NCI-H510A (cell line): ENCODE data around the gene RRP8.

ENCODE experiments used
- DNase-seq: peaks from one replicate; lab custom pipeline; 2025; lab: John Stamatoyannopoulos, UW

RRP8 gene

GRCh38 chr11:6599881-6600390 lies 3.5 kb downstream of the RRP8 start:
- no peak for DNase-seq

GRCh38 chr11:6599449-6599848 lies 4.0 kb downstream of the RRP8 start:
- DNase-seq = no peak

- DNase-seq = no peak
Observed at GRCh38 chr11:6598555-6598954, 4.9 kb downstream of the RRP8 start.

GRCh38 chr11:6596239-6596877 lies 7.1 kb downstream of the RRP8 start:
- no peak for DNase-seq

- no peak for DNase-seq
Observed at GRCh38 chr11:6594142-6594768, 9.2 kb downstream of the RRP8 start.

DNA sequence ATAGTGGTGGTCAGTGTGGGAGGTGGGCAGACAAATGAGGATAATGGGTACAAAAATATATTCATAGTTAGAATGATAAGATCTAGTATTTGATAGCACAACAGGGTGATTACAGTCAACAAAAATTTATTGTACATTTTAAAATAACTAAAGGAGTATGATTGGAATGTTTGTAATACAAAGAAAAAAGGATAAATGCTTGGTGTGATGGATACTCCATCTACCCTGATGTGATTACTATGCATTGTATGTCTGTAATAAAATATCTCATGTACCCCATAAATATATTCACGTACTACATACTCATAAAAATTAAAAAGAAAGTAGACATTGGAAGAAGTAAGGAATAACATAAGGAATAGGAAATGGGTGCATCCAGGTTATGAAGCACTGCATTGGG lies 15.4 kb downstream of the RRP8 start:
- DNase-seq = no peak

- peak; percentile 4 for DNase-seq
Observed at GRCh38 chr11:6587360-6587953, 16.0 kb downstream of the RRP8 start.

- DNase-seq = peak; percentile 70
Observed at GRCh38 chr11:6586434-6587359, 16.7 kb downstream of the RRP8 start.

DNA sequence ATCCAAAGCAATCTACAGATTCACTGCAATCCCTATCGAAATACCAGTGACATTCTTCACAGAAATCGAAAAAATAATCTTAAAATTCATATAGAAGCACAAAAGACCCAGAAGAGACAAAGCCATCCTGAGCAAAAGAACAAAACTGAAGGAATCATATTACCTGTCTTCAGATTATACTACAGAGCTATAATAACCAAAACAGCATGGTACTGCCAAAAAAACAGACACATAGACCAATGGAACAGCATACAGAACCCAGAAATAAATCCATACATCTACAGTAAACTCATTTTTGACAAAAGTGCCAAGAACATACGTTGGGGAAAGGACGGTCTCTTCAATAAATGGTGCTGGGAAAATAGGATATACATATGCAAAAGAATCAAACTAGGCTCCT lies 18.9 kb downstream of the RRP8 start:
- DNase-seq = no peak

DNA sequence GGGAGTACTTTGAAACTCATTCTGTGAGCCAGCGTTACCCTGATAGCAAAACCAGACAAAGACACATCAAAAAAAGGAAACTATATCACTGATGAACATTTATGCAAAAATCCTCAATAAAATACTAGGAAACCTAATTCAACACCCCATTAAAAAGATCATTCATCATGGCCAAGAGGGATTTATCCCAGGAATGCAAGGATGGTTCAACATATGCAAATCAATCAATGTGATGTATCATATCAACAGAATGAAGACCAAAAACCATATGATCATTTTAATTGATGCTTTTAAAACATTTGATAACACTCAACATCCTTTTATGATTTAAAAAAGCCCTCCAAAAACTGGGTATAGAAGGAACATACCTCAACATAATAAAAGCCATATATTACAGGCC lies 19.8 kb downstream of the RRP8 start:
- no peak for DNase-seq

DNA sequence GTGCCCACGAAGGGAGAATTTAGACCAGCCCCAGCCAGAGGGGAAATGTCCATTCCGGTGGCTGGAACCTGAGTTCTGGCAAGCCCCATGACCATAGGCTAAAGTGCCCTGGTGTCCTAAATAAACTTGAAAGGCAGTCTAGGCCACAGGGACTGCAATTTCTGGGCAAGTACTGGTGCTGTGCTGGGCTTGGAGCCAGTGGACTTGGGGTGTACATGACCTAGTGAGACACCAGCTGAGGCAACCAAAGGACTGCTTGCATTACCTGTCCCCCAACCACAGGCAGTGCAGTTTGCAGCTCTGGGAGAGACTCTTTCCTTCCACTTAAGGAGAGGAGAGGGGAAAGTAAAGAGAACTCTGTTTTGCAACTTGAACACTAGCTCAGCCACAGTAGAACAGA lies 23.7 kb downstream of the RRP8 start:
- DNase-seq = no peak

DNA sequence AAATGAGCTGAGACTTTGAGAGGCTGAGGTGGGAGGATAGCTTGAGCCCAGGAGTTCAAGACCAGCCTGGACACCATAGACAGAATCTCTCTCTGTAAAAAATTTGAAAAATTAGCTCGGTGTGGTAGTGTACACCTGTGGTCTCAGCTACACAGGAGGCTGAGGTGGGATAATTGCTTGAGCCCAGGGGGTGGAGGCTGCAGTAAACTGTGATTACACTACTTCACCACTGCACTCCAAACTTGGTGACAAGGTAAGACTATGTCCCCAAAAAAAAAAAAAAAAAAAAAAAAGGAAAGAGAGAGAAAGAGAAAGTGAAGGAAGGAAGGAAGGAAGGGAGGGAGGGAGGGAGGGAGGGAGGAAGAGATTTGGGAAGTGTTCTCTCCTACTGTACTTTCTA lies 25.3 kb downstream of the RRP8 start:
- DNase-seq = no peak

GRCh38 chr11:6576471-6577373 lies 26.7 kb downstream of the RRP8 start:
- no peak for DNase-seq

DNA sequence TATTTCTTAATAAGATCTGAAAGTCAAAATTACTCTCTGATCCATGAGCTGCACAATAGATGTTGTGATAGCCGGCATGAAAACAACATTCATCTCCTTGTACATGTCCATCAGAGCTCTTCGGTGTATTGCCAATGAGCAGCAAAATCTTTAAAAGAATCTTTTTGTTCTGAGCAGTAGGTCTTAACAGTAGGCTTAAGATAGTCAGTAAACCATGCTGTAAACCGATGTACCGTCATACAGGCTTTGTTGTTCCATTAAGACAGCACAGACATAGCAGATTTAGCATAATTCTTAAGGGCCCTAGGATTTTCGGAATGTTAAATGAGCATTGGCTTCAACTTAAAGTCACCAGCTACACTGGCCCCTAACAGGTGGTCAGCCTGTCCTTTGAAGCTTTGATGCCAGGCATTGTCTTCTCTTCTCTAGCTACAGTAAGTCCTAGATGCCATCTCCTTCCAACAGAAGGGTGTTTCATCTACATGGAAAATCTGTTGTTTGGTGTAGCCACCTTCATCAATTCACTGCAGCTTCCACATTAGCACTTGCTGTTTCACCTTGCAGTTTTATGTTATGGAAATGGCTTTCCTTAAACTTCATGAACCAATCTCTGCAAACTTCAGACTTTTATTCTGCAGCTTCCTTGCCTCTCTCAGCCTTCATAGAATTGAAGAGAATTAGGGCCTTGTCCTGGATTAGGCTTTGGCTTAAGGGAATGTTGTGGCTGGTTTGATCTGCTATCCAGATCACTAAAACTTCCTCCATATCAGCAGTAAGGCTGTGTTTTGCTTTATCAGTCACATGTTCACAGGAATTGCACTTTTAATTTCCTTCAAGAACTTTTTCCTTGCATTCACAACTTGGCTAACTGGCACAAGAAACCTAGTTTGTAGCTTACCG lies 28.4 kb downstream of the RRP8 start:
- no peak for DNase-seq

- no peak for DNase-seq
Observed at GRCh38 chr11:6572215-6572614, 31.2 kb downstream of the RRP8 start.

DNA sequence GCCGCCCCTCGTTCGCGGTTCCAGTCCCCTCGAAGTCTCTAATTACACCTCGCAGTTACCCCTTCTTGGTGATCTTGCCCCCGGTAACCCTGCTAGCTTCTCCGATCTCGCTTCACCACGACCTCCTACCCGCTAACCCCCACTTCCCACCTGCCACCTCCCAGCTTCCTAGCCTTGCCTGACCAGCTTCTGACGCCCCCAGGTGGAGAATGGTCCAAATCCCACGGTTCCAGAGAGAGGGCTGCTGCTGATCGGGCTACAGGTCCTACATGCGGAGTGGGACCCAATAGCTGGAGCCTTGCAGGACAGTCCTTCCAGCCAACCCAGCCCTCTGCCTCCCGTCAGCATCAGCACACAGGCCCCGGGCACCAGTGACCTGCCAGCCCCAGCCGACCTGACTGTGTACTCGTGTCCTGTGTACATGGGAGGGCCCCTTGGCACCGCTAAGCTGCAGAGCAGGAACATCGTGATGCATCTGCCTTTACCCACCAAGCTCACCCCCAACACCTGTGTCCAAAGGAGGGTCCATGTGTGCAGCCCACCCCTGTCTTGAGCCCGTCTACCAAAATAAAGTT lies 31.9 kb downstream of the RRP8 start:
- DNase-seq = no peak

- no peak for DNase-seq
Observed at GRCh38 chr11:6570691-6571427, 32.6 kb downstream of the RRP8 start.

- no peak for DNase-seq
Observed at GRCh38 chr11:6569706-6570105, 33.7 kb downstream of the RRP8 start.
